Peyer's patch (tissue), 4 donors: ENCODE results near the gene AFF2. TPM values are rescaled to one million over a fixed set of nuclear protein-coding genes. Genes with fewer than 3 reads are reported as not detected.

ENCODE experiments used
- DNase-seq, 3 donors: peaks; one replicate each; pipeline ENCODE4 v3.0.0-alpha.2; 2017 to 2019
- H3K27ac ChIP-seq, 4 donors: fragments of 200-600 bp; sonication (generic); one replicate each; pipeline ENCODE4 v1.5.1; 2016 to 2019
- H3K27me3 ChIP-seq, 2 donors: fragments of 200-600 bp; sonication (generic); one replicate each; pipeline ENCODE4 v1.5.1; 2019
- H3K36me3 ChIP-seq, 3 donors: fragments of 200-600 bp; sonication (generic); one replicate each; pipeline ENCODE4 v1.5.1; 2016 to 2019
- H3K4me1 ChIP-seq, 4 donors: fragments of 200-600 bp; sonication (generic); one replicate each; pipeline ENCODE4 v1.5.1; 2016 to 2019
- H3K4me3 ChIP-seq, 4 donors: fragments of 200-600 bp; sonication (generic); 1 replicate in 3 of 4; 2 replicates in 1 of 4; pipeline ENCODE4 v1.5.1; 2016 to 2019; ENCODE audit warnings: mild to moderate bottlenecking in 1 of 4
- H3K9me3 ChIP-seq, 4 donors: fragments of 200-600 bp; sonication (generic); one replicate each; pipeline ENCODE4 v1.5.1; 2016 to 2019; ENCODE audit warnings: mild to moderate bottlenecking in 1 of 4
- CTCF ChIP-seq, 6 experiments: fragments of 450-650 bp in 4 of 6; fragments of 200-600 bp in 2 of 6; sonication (generic) in 1 of 6; IDR thresholded peaks; one replicate each; pipeline ENCODE4 v1.5.1; 2017 to 2019; ENCODE audit warnings: antibody characterized with exemption in 6 of 6, mild to moderate bottlenecking in 3 of 6, moderate library complexity in 1 of 6
- POLR2A ChIP-seq, 2 donors: fragments of 450-650 bp; IDR thresholded peaks; one replicate each; pipeline ENCODE4 v1.5.1; 2017; ENCODE audit warnings: antibody characterized with exemption in 2 of 2, mild to moderate bottlenecking in 2 of 2, moderate library complexity in 2 of 2
- total RNA-seq, 4 donors: library from RNA; depleted of rRNA; stranded (reverse); fragments of >200 nt; gene quantifications; one replicate each; pipeline ENCODE4 v1.1.0, GENCODE V29; 2016

Gene AFF2
- total RNA-seq, 4 donors from 2014 or later = 0.18 to 2.5 (median 1.9) TPM; not detected in 1

GRCh38 chrX:148854306-148854705 lies 353.9 kb downstream of the AFF2 start:
- Histone ChIP-seq H3K9me3 (no peaks in the 10 kb centered on the region), H3K27me3 (no peaks in the 10 kb centered on the region), H3K36me3 (no peaks in the 10 kb centered on the region), H3K4me1 (no peaks in the 10 kb centered on the region), H3K4me3 (no peak overlapping the region), H3K27ac (no peak overlapping the region)
- no peak for DNase-seq
- TF ChIP-seq CTCF (IDR thresholded peaks at IDR 0.05) (no peak), POLR2A (IDR thresholded peaks at IDR 0.05) (no peak)

GRCh38 chrX:148856505-148856904 lies 356.1 kb downstream of the AFF2 start:
- Histone ChIP-seq H3K4me1 (no peaks in the 10 kb centered on the region), H3K4me3 (no peak overlapping the region), H3K9me3 (no peaks in the 10 kb centered on the region), H3K27me3 (no peaks in the 10 kb centered on the region), H3K36me3 (no peaks in the 10 kb centered on the region), H3K27ac (no peak overlapping the region)
- TF ChIP-seq POLR2A (IDR thresholded peaks at IDR 0.05) (no peak), CTCF (IDR thresholded peaks at IDR 0.05) (no peak)
- no peak for DNase-seq

GRCh38 chrX:148865277-148866210 lies 365.1 kb downstream of the AFF2 start:
- no peaks in the 10 kb centered on the region for H3K36me3 ChIP-seq
- H3K9me3 ChIP-seq = no peaks in the 10 kb centered on the region

GRCh38 chrX:148867596-148867995 lies 367.2 kb downstream of the AFF2 start:
- Histone ChIP-seq H3K27ac (no peak overlapping the region), H3K4me1 (no peaks in the 10 kb centered on the region), H3K4me3 (no peak overlapping the region), H3K9me3 (no peaks in the 10 kb centered on the region), H3K27me3 (no peaks in the 10 kb centered on the region), H3K36me3 (no peaks in the 10 kb centered on the region)
- TF ChIP-seq CTCF (IDR thresholded peaks at IDR 0.05) (no peak), POLR2A (IDR thresholded peaks at IDR 0.05) (no peak)
- no peak for DNase-seq

More at GRCh38 chrX:148865277-148866210, 365.1 kb downstream of the AFF2 start:
- no peak for DNase-seq
- Histone ChIP-seq H3K27me3 (no peaks in the 10 kb centered on the region), H3K27ac (no peak overlapping the region), H3K4me3 (no peak overlapping the region), H3K4me1 (no peaks in the 10 kb centered on the region)
- TF ChIP-seq POLR2A (IDR thresholded peaks at IDR 0.05) (no peak), CTCF (IDR thresholded peaks at IDR 0.05) (no peak)

GRCh38 chrX:148871422-148872160 lies 371.2 kb downstream of the AFF2 start:
- DNase-seq = no peak

More at GRCh38 chrX:148871422-148872160, 371.2 kb downstream of the AFF2 start:
- Histone ChIP-seq H3K36me3 (no peaks in the 10 kb centered on the region), H3K27me3 (no peaks in the 10 kb centered on the region), H3K4me3 (no peak overlapping the region), H3K9me3 (no peaks in the 10 kb centered on the region), H3K4me1 (no peaks in the 10 kb centered on the region), H3K27ac (no peak overlapping the region)
- TF ChIP-seq CTCF (IDR thresholded peaks at IDR 0.05) (no peak), POLR2A (IDR thresholded peaks at IDR 0.05) (no peak)
